Endothelial cell of umbilical vein (primary cell): ENCODE results near the gene PRRT1. TPM values are rescaled to one million over a fixed set of nuclear protein-coding genes. Genes with fewer than 3 reads are reported as not detected.

Experiments used
- BruUV-seq: library from RNA; stranded (reverse); fragments of 400-500 nt; replicated peaks from 2 replicates; lab custom pipeline; 2021; lab: Mats Ljungman, UMichigan
- CTCF ChIA-PET: fragments of 300-600, 350-600 bp; sonication (Branson Sonifier 250); formaldehyde crosslinking; loops from one replicate; lab custom pipeline; 2021; ENCODE audit warnings: antibody characterized with exemption, inconsistent platforms; lab: Charles Lee
- POLR2A ChIA-PET: fragments of 300-600, 350-600 bp; sonication (Branson Sonifier 250); formaldehyde crosslinking; loops from one replicate; lab custom pipeline; 2021; ENCODE audit warnings: antibody characterized with exemption, inconsistent platforms; lab: Charles Lee
- DNase-seq: peaks from one replicate; pipeline ENCODE4 v3.0.0-alpha.2; 2011; ENCODE audit warnings: low read depth, low spot score
- FAIRE-seq: peaks from 2 replicates; lab custom pipeline; 2011; peaks lifted over from hg19 to GRCh38; lab: Jason Lieb, UNC
- H2AFZ ChIP-seq: 2 replicates; pipeline ENCODE4 v1.6.0; 2012; ENCODE audit warnings: low read depth, low read length, control low read depth, inconsistent platforms
- H3K27ac ChIP-seq: 2 replicates; pipeline ENCODE4 v1.5.1; 2011; ENCODE audit warnings: low read depth, mild to moderate bottlenecking, control low read depth, low read length, moderate library complexity; ENCODE audit not compliant: insufficient read depth
- H3K27me3 ChIP-seq, 2 experiments: 2 replicates each; pipeline versions ENCODE4 v1.6.0 to v1.6.1; 2011; ENCODE audit warnings: low read length in 2 of 2, mixed read lengths in 1 of 2; ENCODE audit not compliant: control insufficient read depth in 2 of 2, insufficient read depth in 2 of 2
- H3K36me3 ChIP-seq, 2 experiments: 2 replicates in 1 of 2; 3 replicates in 1 of 2; pipeline ENCODE4 v1.5.1; 2011; ENCODE audit warnings: low read length in 2 of 2, mild to moderate bottlenecking in 1 of 2, moderate library complexity in 1 of 2; ENCODE audit not compliant: control insufficient read depth in 2 of 2, insufficient read depth in 2 of 2; ENCODE audit errors: extremely low read depth in 1 of 2
- H3K4me1 ChIP-seq: 3 replicates; pipeline ENCODE4 v1.5.1; 2011; ENCODE audit warnings: mild to moderate bottlenecking, low read length; ENCODE audit not compliant: control insufficient read depth, insufficient read depth; ENCODE audit errors: extremely low read depth
- H3K4me2 ChIP-seq: 2 replicates; pipeline ENCODE4 v1.6.1; 2011; ENCODE audit warnings: low read length, control low read depth, mixed read lengths; ENCODE audit not compliant: insufficient read depth
- H3K4me3 ChIP-seq, 3 experiments: fragments of 200-600 bp in 1 of 3; sonication (generic), shearing (Covaris generic) in 1 of 3; replicated peaks in 1 of 3; 2 replicates each; pipeline ENCODE4 v1.5.1; 2011 to 2016; ENCODE audit warnings: control low read depth in 3 of 3, low read length in 3 of 3, mild to moderate bottlenecking in 2 of 3, inconsistent platforms in 1 of 3, low read depth in 1 of 3, moderate library complexity in 1 of 3; ENCODE audit not compliant: insufficient read depth in 1 of 3
- H3K79me2 ChIP-seq: 2 replicates; pipeline ENCODE4 v1.6.0; 2012; ENCODE audit warnings: low read length, inconsistent platforms; ENCODE audit not compliant: control insufficient read depth, insufficient read depth
- H3K9ac ChIP-seq: replicated peaks from 2 replicates; pipeline ENCODE3; 2011; ENCODE audit warnings: low read length, control low read depth; ENCODE audit not compliant: insufficient read depth; ENCODE audit errors: extremely low read depth
- H3K9me1 ChIP-seq: replicated peaks from 3 replicates; pipeline ENCODE4 v1.6.0; 2011; ENCODE audit warnings: mild to moderate bottlenecking, low read length; ENCODE audit not compliant: control insufficient read depth, insufficient read depth; ENCODE audit errors: extremely low read depth
- H3K9me3 ChIP-seq: replicated peaks from 2 replicates; pipeline ENCODE4 v1.5.1; 2012; ENCODE audit warnings: low read length, inconsistent platforms; ENCODE audit not compliant: control insufficient read depth, insufficient read depth
- H4K20me1 ChIP-seq: replicated peaks from 2 replicates; pipeline ENCODE3; 2011; ENCODE audit warnings: mild to moderate bottlenecking, low read length; ENCODE audit not compliant: control insufficient read depth, insufficient read depth; ENCODE audit errors: extremely low read depth
- CTCF ChIP-seq, 2 donors: IDR thresholded peaks; 1 replicate in 1 of 2; 2 replicates in 1 of 2; pipeline ENCODE4 v1.5.1; 2011; ENCODE audit warnings: low read length in 2 of 2, mild to moderate bottlenecking in 2 of 2, moderate library complexity in 2 of 2, control low read depth in 1 of 2, inconsistent platforms in 1 of 2, low read depth in 1 of 2; ENCODE audit not compliant: insufficient read depth in 1 of 2; ENCODE audit errors: extremely low read depth in 1 of 2
- FOS ChIP-seq: IDR thresholded peaks from 2 replicates; pipeline ENCODE4 v1.6.1; 2011; ENCODE audit warnings: mild to moderate bottlenecking, low read length, moderate library complexity, borderline replicate concordance; ENCODE audit not compliant: insufficient read depth
- GATA2 ChIP-seq: IDR thresholded peaks from 2 replicates; pipeline ENCODE4 v1.7.0; 2011; ENCODE audit warnings: low read depth, mild to moderate bottlenecking, moderate library complexity, mixed read lengths, low read length; ENCODE audit not compliant: insufficient read length, insufficient read depth
- JUN ChIP-seq: IDR thresholded peaks from 2 replicates; pipeline ENCODE4 v1.6.1; 2011; ENCODE audit warnings: borderline replicate concordance, low read depth; ENCODE audit not compliant: insufficient read length, insufficient read depth
- MAX ChIP-seq: IDR thresholded peaks from 2 replicates; pipeline ENCODE4 v1.6.1; 2011; ENCODE audit not compliant: insufficient read depth, insufficient read length
- MYC ChIP-seq: IDR thresholded peaks from one replicate; pipeline ENCODE4 v1.6.1; 2011; ENCODE audit warnings: mild to moderate bottlenecking, low read depth, low read length
- POLR2A ChIP-seq: IDR thresholded peaks from 2 replicates; pipeline ENCODE4 v1.6.1; 2012; ENCODE audit warnings: low read depth, mild to moderate bottlenecking, control low read depth, low read length
- POLR2AphosphoS5 ChIP-seq: IDR thresholded peaks from 2 replicates; pipeline ENCODE4 v1.6.1; 2012; ENCODE audit warnings: low read depth, mild to moderate bottlenecking, control low read depth, low read length, moderate library complexity; ENCODE audit not compliant: insufficient read depth
- dilution Hi-C: fragments of 300-500 bp; cut with MboI; formaldehyde crosslinking; loops from one replicate; pipeline ENCODE4 v1.15.0; 2019; ENCODE audit warnings: low sequenced_read_pairs; ENCODE audit not compliant: extremely low pct_ligation_motif_present
- intact Hi-C: fragments of 100-400 bp; cut with micrococcal nuclease; formaldehyde crosslinking; loops from one replicate; pipeline ENCODE4 v1.10.0; 2022
- polyA plus RNA-seq, 4 experiments: library from polyadenylated mRNA; depleted of rRNA in 3 of 4; stranded (reverse) in 3 of 4; unstranded in 1 of 4; fragments of >200 nt; gene quantifications; 2 replicates each; pipeline versions ENCODE4 v1.2.1 to v1.2.3, GENCODE V29; 2011 to 2012; ENCODE audit warnings: missing spikeins in 1 of 4
- total RNA-seq: library from RNA; stranded (reverse); gene quantifications from 2 replicates; pipeline ENCODE4 v1.2.3, GENCODE V29; 2021

Gene PRRT1
- total and polyA plus RNA-seq, 2 donors (not counting 3 experiments of a cell fraction or from before 2014, with no cell fraction given): 0.55 to 1.3 TPM

- FAIRE-seq (no peak), DNase-seq (no peak)
- no peak overlapping the region for H2AFZ ChIP-seq
- H3K27ac ChIP-seq: no peak overlapping the region
- ChIA-PET CTCF (interaction anchor here (2.4 kb wide), 1 partner anchor 14 kb away, joined by 6 read pairs; no protein-coding TSS in a partner anchor), POLR2A (no interaction called here)
- peaks cover 17 to 18% of the 10 kb centered on the region in 2 experiments for H3K27me3 ChIP-seq
- no peaks in the 10 kb centered on the region for H4K20me1 ChIP-seq
- H3K9me3 ChIP-seq: no peaks in the 10 kb centered on the region
- no peaks in the 10 kb centered on the region for H3K79me2 ChIP-seq
- no peak overlapping the region for H3K4me3 ChIP-seq
- dilution Hi-C loops (no loop called here), intact Hi-C loops (no loop called here)
- no peak for TF ChIP-seq MAX
- TF ChIP-seq FOS: no peak
- no peak for TF ChIP-seq POLR2AphosphoS5
- TF ChIP-seq JUN: no peak
- TF ChIP-seq MYC: no peak
- no peak for TF ChIP-seq GATA2
- no peak for TF ChIP-seq POLR2A
- no peak for TF ChIP-seq CTCF (IDR thresholded peaks at IDR 0.05; ENCODE audit: extremely low read depth in 1 of 2, insufficient read depth in 1 of 2, low read depth in 1 of 2, low read length in 2 of 2)
- no peak overlapping the region for H3K9ac ChIP-seq
- no TSS peak for BruUV-seq
- H3K4me2 ChIP-seq: no peak overlapping the region
- no peaks in the 10 kb centered on the region for H3K9me1 ChIP-seq
- no peaks in the 10 kb centered on the region for H3K36me3 ChIP-seq
- H3K4me1 ChIP-seq: no peaks in the 10 kb centered on the region
Measured at GRCh38 chr6:32107406-32107805, 44.3 kb downstream of the PRRT1 start.
